Measurements from ENCODE around the gene GLIPR1L1.

DNA sequence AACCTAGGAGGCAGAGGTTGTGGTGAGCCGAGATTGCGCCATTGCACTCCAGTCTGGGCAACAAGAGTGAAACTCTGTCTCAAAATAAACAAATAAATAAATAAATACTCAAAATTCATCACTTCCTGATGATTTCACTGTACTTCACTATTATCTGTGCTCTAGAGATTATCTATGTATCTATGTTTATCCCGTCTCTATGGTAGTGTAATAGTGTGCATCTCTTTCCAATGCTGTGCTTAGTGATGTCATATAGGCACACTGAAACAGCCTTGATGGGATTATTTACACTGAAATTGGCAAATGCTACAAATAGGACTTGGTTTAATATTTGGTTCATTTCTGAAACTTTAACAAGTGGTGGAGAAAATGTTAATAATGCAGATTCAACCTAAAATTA is 10.8 kb upstream of the GLIPR1L1 start:
- TF ChIP-seq, protein P1, sequence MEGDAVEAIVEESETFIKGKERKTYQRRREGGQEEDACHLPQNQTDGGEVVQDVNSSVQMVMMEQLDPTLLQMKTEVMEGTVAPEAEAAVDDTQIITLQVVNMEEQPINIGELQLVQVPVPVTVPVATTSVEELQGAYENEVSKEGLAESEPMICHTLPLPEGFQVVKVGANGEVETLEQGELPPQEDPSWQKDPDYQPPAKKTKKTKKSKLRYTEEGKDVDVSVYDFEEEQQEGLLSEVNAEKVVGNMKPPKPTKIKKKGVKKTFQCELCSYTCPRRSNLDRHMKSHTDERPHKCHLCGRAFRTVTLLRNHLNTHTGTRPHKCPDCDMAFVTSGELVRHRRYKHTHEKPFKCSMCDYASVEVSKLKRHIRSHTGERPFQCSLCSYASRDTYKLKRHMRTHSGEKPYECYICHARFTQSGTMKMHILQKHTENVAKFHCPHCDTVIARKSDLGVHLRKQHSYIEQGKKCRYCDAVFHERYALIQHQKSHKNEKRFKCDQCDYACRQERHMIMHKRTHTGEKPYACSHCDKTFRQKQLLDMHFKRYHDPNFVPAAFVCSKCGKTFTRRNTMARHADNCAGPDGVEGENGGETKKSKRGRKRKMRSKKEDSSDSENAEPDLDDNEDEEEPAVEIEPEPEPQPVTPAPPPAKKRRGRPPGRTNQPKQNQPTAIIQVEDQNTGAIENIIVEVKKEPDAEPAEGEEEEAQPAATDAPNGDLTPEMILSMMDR (conservative IDR thresholded peaks at IDR 0.05) = no peak
- TF ChIP-seq EZH2 (IDR thresholded peaks at IDR 0.05; ENCODE audit: low read depth) = no peak
